Upper lobe of left lung (tissue), 6 donors: Measurements from ENCODE around the gene CCDC13. TPM values are rescaled to one million over a fixed set of nuclear protein-coding genes. Genes with fewer than 3 reads are reported as not detected.

Source experiments
- ATAC-seq, 2 donors: fragments of 200-7000 bp; cut with Tn5 transposase; one replicate each; pipeline ENCODE4 v1.9.1; 2022; ENCODE audit warnings: mild to moderate bottlenecking in 2 of 2, moderate library complexity in 2 of 2; ENCODE audit not compliant: low FRiP score in 2 of 2
- DNase-seq, 2 donors: peaks; one replicate each; pipeline ENCODE4 v3.0.0-alpha.2; 2019 to 2020
- H3K27ac ChIP-seq, 4 donors: fragments of 200-600 bp; sonication (generic); one replicate each; pipeline ENCODE4 v1.5.1; 2016 to 2019
- H3K27me3 ChIP-seq, 4 donors: fragments of 200-600 bp; sonication (generic); one replicate each; pipeline ENCODE4 v1.5.1; 2017 to 2019
- H3K36me3 ChIP-seq, 4 donors: fragments of 200-600 bp; sonication (generic); one replicate each; pipeline ENCODE4 v1.5.1; 2016 to 2019
- H3K4me1 ChIP-seq, 4 donors: fragments of 200-600 bp; sonication (generic); one replicate each; pipeline ENCODE4 v1.5.1; 2018 to 2019
- H3K4me3 ChIP-seq, 4 donors: fragments of 200-600 bp; sonication (generic); one replicate each; pipeline ENCODE4 v1.5.1; 2017 to 2019; ENCODE audit warnings: mild to moderate bottlenecking in 2 of 4, moderate library complexity in 1 of 4
- H3K9me3 ChIP-seq, 4 donors: fragments of 200-600 bp; sonication (generic); one replicate each; pipeline ENCODE4 v1.5.1; 2018 to 2019
- EP300 ChIP-seq, 4 donors: sonication (generic); formaldehyde crosslinking; IDR thresholded peaks; one replicate each; pipeline ENCODE4 v1.5.1; 2017; ENCODE audit warnings: antibody characterized with exemption in 4 of 4, control low read depth in 2 of 4
- POLR2A ChIP-seq, 4 donors: fragments of 450-650 bp; IDR thresholded peaks; one replicate each; pipeline ENCODE4 v1.5.1; 2016 to 2017; ENCODE audit warnings: antibody characterized with exemption in 4 of 4, mild to moderate bottlenecking in 2 of 4
- POLR2AphosphoS5 ChIP-seq, 2 donors: sonication (generic); formaldehyde crosslinking; IDR thresholded peaks; one replicate each; pipeline ENCODE4 v1.5.1; 2017; ENCODE audit warnings: antibody characterized with exemption in 2 of 2
- WGBS, 2 donors: methylation state at CpG; one replicate each; pipeline ENCODE4 v1.1.5; 2017 to 2018; 5-methylcytosine and 5-hydroxymethylcytosine counted together
- total RNA-seq, 6 donors: library from RNA; depleted of rRNA in 4 of 6; stranded (reverse); fragments of >200 nt in 4 of 6; gene quantifications; one replicate each; pipeline versions ENCODE4 v1.1.0 to v1.2.1, GENCODE V29; 2016 to 2021
- TF ChIP-seq, protein P1 (sequence below), 6 experiments: fragments of 450-650 bp in 4 of 6; fragments of 200-600 bp in 2 of 6; sonication (generic) in 2 of 6; IDR thresholded peaks; one replicate each; pipeline ENCODE4 v1.5.1; 2016 to 2019; ENCODE audit warnings: antibody characterized with exemption in 6 of 6
- donor health status: DM: no; HTN: no; CAD: no; lungs with moderate emphysema.
- donor health status: DM: no; HTN: yes; CAD: no; lungs with severe emphysema.

CCDC13 gene
- total RNA-seq, 6 donors from 2014 or later: 2.1 to 12.8 (median 3.0) TPM

DNA sequence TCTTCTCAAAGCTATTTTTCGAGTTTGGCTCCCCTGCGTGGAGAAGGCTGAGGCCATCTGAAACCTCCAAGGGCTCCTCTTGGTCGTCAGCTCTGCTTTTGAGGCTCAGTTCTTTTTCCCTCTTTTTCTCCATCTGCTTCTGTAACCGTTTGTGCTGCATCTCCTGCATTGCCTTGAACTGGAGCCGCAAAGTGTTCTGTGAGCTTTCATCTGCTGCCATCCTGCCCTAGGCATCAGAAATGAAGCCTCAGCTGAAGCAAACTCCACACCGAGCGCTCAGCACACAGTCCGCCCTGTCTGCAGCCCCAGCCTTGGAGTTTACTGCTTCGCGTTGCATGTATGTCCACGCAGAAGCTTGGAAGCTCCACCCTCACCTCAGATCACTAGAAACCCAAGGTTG lies 14.9 kb downstream of the CCDC13 start:
- H3K4me1 ChIP-seq: peaks cover 4 to 14% (median 9%) of the 10 kb centered on the region in 4 donors
- H3K27ac ChIP-seq: no peak overlapping the region
- no peak overlapping the region for H3K4me3 ChIP-seq
- H3K36me3 ChIP-seq: no peaks in the 10 kb centered on the region
- DNase-seq: no peak
- no peak for ATAC-seq
- WGBS, 2 donors: 85 to 90% methylated on average over 11 of the region's 11 CpGs
- no peaks in the 10 kb centered on the region for H3K9me3 ChIP-seq
- TF ChIP-seq POLR2A (IDR thresholded peaks at IDR 0.05) (no peak), EP300 (IDR thresholded peaks at IDR 0.05) (no peak), POLR2AphosphoS5 (IDR thresholded peaks at IDR 0.05) (no peak)
- TF ChIP-seq, protein P1, sequence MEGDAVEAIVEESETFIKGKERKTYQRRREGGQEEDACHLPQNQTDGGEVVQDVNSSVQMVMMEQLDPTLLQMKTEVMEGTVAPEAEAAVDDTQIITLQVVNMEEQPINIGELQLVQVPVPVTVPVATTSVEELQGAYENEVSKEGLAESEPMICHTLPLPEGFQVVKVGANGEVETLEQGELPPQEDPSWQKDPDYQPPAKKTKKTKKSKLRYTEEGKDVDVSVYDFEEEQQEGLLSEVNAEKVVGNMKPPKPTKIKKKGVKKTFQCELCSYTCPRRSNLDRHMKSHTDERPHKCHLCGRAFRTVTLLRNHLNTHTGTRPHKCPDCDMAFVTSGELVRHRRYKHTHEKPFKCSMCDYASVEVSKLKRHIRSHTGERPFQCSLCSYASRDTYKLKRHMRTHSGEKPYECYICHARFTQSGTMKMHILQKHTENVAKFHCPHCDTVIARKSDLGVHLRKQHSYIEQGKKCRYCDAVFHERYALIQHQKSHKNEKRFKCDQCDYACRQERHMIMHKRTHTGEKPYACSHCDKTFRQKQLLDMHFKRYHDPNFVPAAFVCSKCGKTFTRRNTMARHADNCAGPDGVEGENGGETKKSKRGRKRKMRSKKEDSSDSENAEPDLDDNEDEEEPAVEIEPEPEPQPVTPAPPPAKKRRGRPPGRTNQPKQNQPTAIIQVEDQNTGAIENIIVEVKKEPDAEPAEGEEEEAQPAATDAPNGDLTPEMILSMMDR (IDR thresholded peaks at IDR 0.05): no peak
- H3K27me3 ChIP-seq: no peaks in the 10 kb centered on the region

DNA sequence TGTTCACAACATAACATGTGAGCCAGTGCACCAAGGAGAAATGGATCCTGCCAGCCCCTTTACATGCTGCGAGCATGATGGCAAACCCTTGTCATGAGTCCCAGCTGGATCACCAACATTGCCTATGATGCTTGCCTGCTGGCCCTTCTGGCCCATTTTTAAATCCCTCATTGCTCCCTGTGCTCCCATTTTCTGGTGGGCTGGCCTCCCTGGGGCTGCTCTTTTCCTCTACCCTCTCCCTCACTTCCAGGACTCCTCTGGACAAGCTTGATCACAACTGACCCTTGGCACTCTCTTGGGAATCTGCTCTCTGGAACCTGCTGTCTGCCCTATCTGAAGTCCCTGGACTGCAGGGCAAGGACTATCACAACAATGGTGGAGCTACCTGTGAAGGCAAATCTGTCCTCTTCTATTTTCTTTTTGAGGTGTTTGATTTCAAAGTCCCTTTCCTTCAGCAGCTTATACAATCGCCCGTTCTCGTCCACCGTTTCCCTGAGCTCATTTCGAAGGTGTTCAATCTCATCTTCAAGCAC lies 16.3 kb downstream of the CCDC13 start:
- ATAC-seq (no peak), DNase-seq (peak in 1 of 2 donors; percentile 16)
- no peaks in the 10 kb centered on the region for H3K27me3 ChIP-seq
- peaks cover 0 to 5% (median 4%) of the 10 kb centered on the region in 4 donors for H3K4me1 ChIP-seq
- TF ChIP-seq, protein P1 (IDR thresholded peaks at IDR 0.05): no peak
- no peak for TF ChIP-seq EP300 (IDR thresholded peaks at IDR 0.05)
- no peaks in the 10 kb centered on the region for H3K36me3 ChIP-seq
- no peaks in the 10 kb centered on the region for H3K9me3 ChIP-seq
- no peak overlapping the region for H3K27ac ChIP-seq
- WGBS, 2 donors: 93 to 95% methylated on average over 6 of the region's 6 CpGs
- no peak overlapping the region for H3K4me3 ChIP-seq

DNA sequence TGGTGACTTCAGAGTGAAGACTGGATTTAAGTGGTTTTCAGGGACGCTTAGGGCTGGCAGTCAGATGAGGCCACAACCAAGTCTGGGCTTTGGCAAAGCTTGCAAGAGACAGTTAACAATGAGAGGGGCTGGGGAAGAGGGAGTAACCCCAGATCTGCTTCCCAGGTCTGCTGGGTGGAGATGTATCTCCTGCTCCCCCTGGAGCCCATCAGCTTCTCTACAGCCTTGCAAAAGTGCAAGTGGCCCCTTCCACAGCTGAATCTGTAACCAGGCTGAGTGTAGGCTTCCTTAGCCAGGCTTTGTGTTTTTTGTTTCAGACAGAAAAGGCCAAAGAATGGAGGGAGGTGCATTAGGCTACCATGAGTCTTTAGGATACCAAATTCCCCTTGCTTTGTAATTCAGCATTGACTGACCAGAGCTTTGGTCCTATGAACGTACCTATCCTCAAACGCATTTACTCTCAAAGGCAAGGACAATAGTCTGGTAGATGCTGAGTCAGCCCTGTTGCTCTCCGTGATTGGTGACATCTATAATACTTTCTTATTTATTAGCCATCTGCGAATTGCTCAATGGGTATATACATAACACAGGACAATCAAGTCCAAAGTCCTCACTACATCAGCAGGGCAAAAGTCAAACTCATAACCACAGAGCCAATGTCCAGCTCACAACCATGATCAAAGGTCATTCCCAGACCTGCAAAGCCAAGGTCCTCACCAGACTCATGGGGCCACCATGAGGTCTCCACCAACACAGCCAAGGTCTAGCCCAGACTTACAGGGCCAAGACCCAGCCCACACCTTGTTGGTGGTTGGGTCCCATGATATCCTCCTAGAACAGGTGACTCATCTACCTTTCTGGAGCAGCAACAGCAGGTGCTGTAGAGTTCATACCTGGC lies 17.1 kb downstream of the CCDC13 start:
- Histone ChIP-seq H3K9me3 (no peaks in the 10 kb centered on the region), H3K36me3 (no peaks in the 10 kb centered on the region), H3K4me1 (peaks cover 0 to 3% (median under 1%) of the 10 kb centered on the region in 4 donors), H3K4me3 (no peak overlapping the region), H3K27ac (no peak overlapping the region), H3K27me3 (no peaks in the 10 kb centered on the region)
- WGBS, 2 donors: 85 to 92% methylated on average over 4 to 5 of the region's 5 CpGs
- TF ChIP-seq, protein P1 (IDR thresholded peaks at IDR 0.05): no peak
- TF ChIP-seq POLR2A (IDR thresholded peaks at IDR 0.05) (no peak), EP300 (IDR thresholded peaks at IDR 0.05) (no peak)
- peak in 1 of 2 donors; percentile 65 for ATAC-seq
- peak in 1 of 2 donors; percentile 22 for DNase-seq

DNA sequence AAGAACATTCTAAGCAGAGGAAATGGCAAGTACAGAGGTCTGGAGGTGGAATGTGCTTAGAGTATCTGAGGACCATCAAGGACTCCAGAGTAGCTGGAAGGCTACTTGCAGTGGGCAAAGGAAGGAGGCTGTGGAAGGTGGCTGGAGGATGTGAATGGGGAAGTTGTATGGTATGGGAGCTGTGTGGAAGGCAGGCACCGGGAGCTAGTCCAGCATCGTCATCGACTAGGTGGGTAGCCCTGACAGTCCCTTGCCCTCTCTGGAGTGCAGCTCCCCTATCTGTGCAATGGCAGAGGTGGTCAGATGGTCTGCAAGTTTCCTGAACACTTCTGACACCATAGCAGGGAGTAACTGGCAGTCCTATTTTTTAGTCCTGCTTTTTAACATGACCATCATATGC lies 19.3 kb downstream of the CCDC13 start:
- DNase-seq: no peak
- Histone ChIP-seq H3K9me3 (no peaks in the 10 kb centered on the region), H3K27ac (no peak overlapping the region), H3K27me3 (no peaks in the 10 kb centered on the region), H3K4me3 (no peak overlapping the region), H3K36me3 (no peaks in the 10 kb centered on the region), H3K4me1 (no peaks in the 10 kb centered on the region)
- WGBS, 2 donors: 89 to 97% methylated on average over 3 of the region's 3 CpGs
- no peak for ATAC-seq
- no peak for TF ChIP-seq POLR2AphosphoS5 (IDR thresholded peaks at IDR 0.05)
- TF ChIP-seq POLR2A (IDR thresholded peaks at IDR 0.05): no peak
- TF ChIP-seq, protein P1 (IDR thresholded peaks at IDR 0.05): no peak
- TF ChIP-seq EP300 (IDR thresholded peaks at IDR 0.05): no peak
